CD4-positive, alpha-beta T cell treated with Interleukin-15 for 1 hour (primary cell): ENCODE results near the gene PDE6C.
"Not testable (repeated sequence)": the region's sequence is repeated elsewhere in the genome, so short reads cannot be mapped to it uniquely, and the experiment has no call there.

Source experiments
- DNase-seq: peaks from one replicate; pipeline ENCODE4 v3.0.0-alpha.2; 2020

PDE6C gene

GRCh38 chr10:93652857-93653256, 40.5 kb downstream of the PDE6C start:
- DNase-seq = no peak

- no peak for DNase-seq
Observed at GRCh38 chr10:93654201-93654600, 41.9 kb downstream of the PDE6C start.

GRCh38 chr10:93656155-93656554, 43.8 kb downstream of the PDE6C start:
- no peak for DNase-seq

- no peak for DNase-seq
Observed at GRCh38 chr10:93657757-93658156, 45.4 kb downstream of the PDE6C start.

GRCh38 chr10:93666030-93666429, 53.7 kb downstream of the PDE6C start:
- DNase-seq = no peak

- no peak for DNase-seq
Observed at GRCh38 chr10:93667795-93668194, 55.5 kb downstream of the PDE6C start.

- no peak for DNase-seq
Observed at GRCh38 chr10:93670372-93670771, 58.0 kb downstream of the PDE6C start.

GRCh38 chr10:93671042-93671441, 58.7 kb downstream of the PDE6C start:
- DNase-seq = no peak

GRCh38 chr10:93672022-93672678, 59.8 kb downstream of the PDE6C start:
- DNase-seq = no peak

- DNase-seq = no peak
Observed at GRCh38 chr10:93672890-93673289, 60.6 kb downstream of the PDE6C start.

- no peak for DNase-seq
Observed at GRCh38 chr10:93673791-93674190, 61.5 kb downstream of the PDE6C start.

- DNase-seq = no peak
Observed at GRCh38 chr10:93678386-93678785, 66.0 kb downstream of the PDE6C start.

GRCh38 chr10:93678805-93679587, 66.7 kb downstream of the PDE6C start:
- no peak for DNase-seq

GRCh38 chr10:93680412-93681047, 68.2 kb downstream of the PDE6C start:
- DNase-seq = no peak

GRCh38 chr10:93687737-93688136, 75.4 kb downstream of the PDE6C start:
- DNase-seq = no peak

GRCh38 chr10:93695740-93696139, 83.4 kb downstream of the PDE6C start:
- DNase-seq = no peak

- not testable (repeated sequence) for DNase-seq
Observed at GRCh38 chr10:93696582-93696981, 84.2 kb downstream of the PDE6C start.

GRCh38 chr10:93697207-93697606, 84.9 kb downstream of the PDE6C start:
- DNase-seq = no peak

GRCh38 chr10:93701866-93702209, 89.5 kb downstream of the PDE6C start:
- no peak for DNase-seq

- peak; percentile 87 for DNase-seq
Observed at GRCh38 chr10:93702210-93703001, 90.1 kb downstream of the PDE6C start, which contains the start of gene FRA10AC1. FRA10AC1 (minus strand) TSS chr10:93702592; CDS start chr10:93700106, 2,486 bp downstream.

- DNase-seq = no peak
Observed at GRCh38 chr10:93703066-93703465, 90.7 kb downstream of the PDE6C start.

GRCh38 chr10:93703841-93704240, 91.5 kb downstream of the PDE6C start:
- DNase-seq = no peak

GRCh38 chr10:93704451-93704850, 92.1 kb downstream of the PDE6C start:
- DNase-seq = no peak
